Cardiac muscle cell (in vitro differentiated cells and primary cell): Measurements from ENCODE around the gene GNAS-AS1. TPM values are rescaled to one million over a fixed set of nuclear protein-coding genes. Genes with fewer than 3 reads are reported as not detected.

Experiments used
- DNase-seq, 2 donors: peaks; one replicate each; pipeline versions ENCODE4 v3.0.0 to v3.0.0-alpha.2; 2010 to 2017; ENCODE audit warnings: low read depth in 1 of 2, low spot score in 1 of 2
- H3K27ac ChIP-seq: fragments of 200-600 bp; sonication (generic); 2 replicates; pipeline ENCODE4 v1.5.1; 2016
- H3K27me3 ChIP-seq: fragments of 200-600 bp; sonication (generic); 2 replicates; pipeline ENCODE4 v1.6.0; 2016; ENCODE audit warnings: control low read depth
- H3K36me3 ChIP-seq: fragments of 200-600 bp; sonication (generic); 2 replicates; pipeline ENCODE4 v1.5.1; 2016; ENCODE audit warnings: control low read depth
- H3K4me1 ChIP-seq: fragments of 200-600 bp; sonication (generic); 2 replicates; pipeline ENCODE4 v1.8.1; 2017; ENCODE audit warnings: low read depth, mild to moderate bottlenecking, mixed run types
- H3K4me3 ChIP-seq: fragments of 200-600 bp; sonication (generic); 2 replicates; pipeline ENCODE4 v1.5.1; 2016; ENCODE audit warnings: mild to moderate bottlenecking
- H3K9me3 ChIP-seq: fragments of 200-600 bp; sonication (generic); 2 replicates; pipeline ENCODE4 v1.5.1; 2017; ENCODE audit warnings: low read depth, mild to moderate bottlenecking, control low read depth
- CTCF ChIP-seq: IDR thresholded peaks from 2 replicates; pipeline ENCODE4 v1.5.1; 2012; ENCODE audit warnings: low read depth, mild to moderate bottlenecking, low read length
- polyA plus RNA-seq: library from polyadenylated mRNA; unstranded; fragments of >200 nt; fragmentation: Nextera tagmentation; extraction: Ambion mirVana; gene quantifications from 2 replicates; pipeline ENCODE4 v1.2.1, GENCODE V29; 2016
- total RNA-seq: library from RNA; depleted of rRNA; stranded (reverse); fragments of >200 nt; gene quantifications from 2 replicates; pipeline ENCODE4 v1.2.3, GENCODE V29; 2016

GNAS-AS1 gene
- total and polyA plus RNA-seq, 2 experiments from 2014 or later: 1.4 to 1.8 TPM

GRCh38 chr20:58793512-58794420 is 56.9 kb downstream of the GNAS-AS1 start:
- DNase-seq: no peak
- no peaks in the 10 kb centered on the region for H3K36me3 ChIP-seq
- no peak for TF ChIP-seq CTCF
- no peaks in the 10 kb centered on the region for H3K4me1 ChIP-seq
- H3K27me3 ChIP-seq: no peaks in the 10 kb centered on the region
- no peaks in the 10 kb centered on the region for H3K9me3 ChIP-seq
- no peak overlapping the region for H3K27ac ChIP-seq
- no peak overlapping the region for H3K4me3 ChIP-seq

- Histone ChIP-seq H3K4me3 (no peak overlapping the region), H3K27me3 (no peaks in the 10 kb centered on the region), H3K4me1 (no peaks in the 10 kb centered on the region), H3K27ac (no peak overlapping the region), H3K9me3 (no peaks in the 10 kb centered on the region), H3K36me3 (no peaks in the 10 kb centered on the region)
- no peak for TF ChIP-seq CTCF
- no peak for DNase-seq
These were observed 58.3 kb downstream of the GNAS-AS1 start for GRCh38 chr20:58792426-58792825.

- Histone ChIP-seq H3K27me3 (no peaks in the 10 kb centered on the region), H3K9me3 (no peaks in the 10 kb centered on the region), H3K27ac (no peak overlapping the region), H3K4me1 (no peaks in the 10 kb centered on the region), H3K4me3 (no peak overlapping the region), H3K36me3 (no peaks in the 10 kb centered on the region)
- no peak for TF ChIP-seq CTCF
- DNase-seq: no peak
These were observed 59.4 kb downstream of the GNAS-AS1 start for GRCh38 chr20:58791286-58791685.

- Histone ChIP-seq H3K4me1 (no peaks in the 10 kb centered on the region), H3K27ac (no peak overlapping the region), H3K9me3 (no peaks in the 10 kb centered on the region), H3K4me3 (no peak overlapping the region), H3K27me3 (no peaks in the 10 kb centered on the region), H3K36me3 (no peaks in the 10 kb centered on the region)
- DNase-seq: no peak
- TF ChIP-seq CTCF: no peak
These were observed 60.2 kb downstream of the GNAS-AS1 start for GRCh38 chr20:58790454-58790853.

- H3K4me1 ChIP-seq: no peaks in the 10 kb centered on the region
- no peak for DNase-seq
- no peaks in the 10 kb centered on the region for H3K9me3 ChIP-seq
- H3K27me3 ChIP-seq: no peaks in the 10 kb centered on the region
- H3K36me3 ChIP-seq: no peaks in the 10 kb centered on the region
- H3K27ac ChIP-seq: no peak overlapping the region
- TF ChIP-seq CTCF: no peak
- H3K4me3 ChIP-seq: no peak overlapping the region
These were observed 61.7 kb downstream of the GNAS-AS1 start for GRCh38 chr20:58788896-58789544.
